ENCODE measurements around the gene ITGA2.

- TF ChIP-seq CTCF (IDR thresholded peaks at IDR 0.05) (no peak), POLR2A (IDR thresholded peaks at IDR 0.05) (no peak)
Observed at GRCh38 chr5:53027913-53028312, 38.8 kb downstream of the ITGA2 start.
